ENCODE data around the gene AUTS2.

GRCh38 chr7:70500261-70500660 lies 902.0 kb downstream of the AUTS2 start:
- no peak for TF ChIP-seq CTCF (conservative IDR thresholded peaks at IDR 0.05; ENCODE audit: low read depth, low read length)
- TF ChIP-seq EZH2 (IDR thresholded peaks at IDR 0.05; ENCODE audit: borderline replicate concordance, low read depth, low read length, poor library complexity, severe bottlenecking), result no peak

All from A673 (cell line).